ENCODE data around the gene ATR.
"Not testable (repeated sequence)": the region's sequence is repeated elsewhere in the genome, so short reads cannot be mapped to it uniquely, and the experiment has no call there.

ATR gene

DNA sequence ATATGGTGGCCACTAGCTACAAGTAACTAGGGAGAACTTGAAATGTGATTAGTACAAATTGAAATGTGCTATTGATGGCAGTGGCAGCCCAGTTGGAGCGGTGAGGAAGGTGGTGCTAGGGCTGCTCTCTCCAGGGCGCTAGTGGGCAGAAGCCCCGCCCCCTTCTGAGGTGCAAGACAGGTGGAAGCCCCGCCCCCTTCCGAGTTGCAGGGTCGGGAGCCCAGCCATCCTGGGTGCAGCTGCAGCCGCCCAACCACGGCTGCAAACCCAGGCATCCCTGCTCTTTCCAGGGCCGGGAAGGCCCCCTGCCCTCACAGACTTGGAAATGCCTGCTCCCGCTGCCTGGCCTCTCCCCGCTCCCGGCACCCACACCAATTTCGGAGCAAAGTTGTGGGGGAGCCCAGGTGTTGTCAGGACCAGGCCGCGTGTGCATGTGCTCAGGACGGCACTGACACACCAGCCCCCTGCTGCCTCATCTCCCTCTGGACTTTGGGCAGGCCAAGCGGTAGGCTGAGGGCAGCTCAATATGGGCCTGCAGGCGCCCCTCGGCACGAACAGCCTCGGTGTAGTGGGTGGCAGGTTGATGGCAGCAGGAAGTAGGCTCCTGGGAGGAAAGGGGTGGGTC, 10.0 kb downstream of the ATR start:
- Histone ChIP-seq H3K36me3 (ENCODE audit: control insufficient read depth, insufficient read depth, low read length) (peaks cover 23% of the 10 kb centered on the region), H3K9me3 (ENCODE audit: control insufficient read depth, low read length) (no peaks in the 10 kb centered on the region), H3K4me3 (ENCODE audit: extremely low read depth, insufficient read depth, low read length, poor library complexity, severe bottlenecking) (no peak overlapping the region), H3K27ac (ENCODE audit: low read depth, low read length, severe bottlenecking) (no peak overlapping the region), H3K4me1 (ENCODE audit: control insufficient read depth, insufficient read depth, low read length, poor library complexity, severe bottlenecking) (no peaks in the 10 kb centered on the region)
- 95 to 98% methylated on average over 15 to 17 of the region's 21 CpGs for WGBS, 2 experiments (ENCODE audit: insufficient coverage in 2 of 2)

DNA sequence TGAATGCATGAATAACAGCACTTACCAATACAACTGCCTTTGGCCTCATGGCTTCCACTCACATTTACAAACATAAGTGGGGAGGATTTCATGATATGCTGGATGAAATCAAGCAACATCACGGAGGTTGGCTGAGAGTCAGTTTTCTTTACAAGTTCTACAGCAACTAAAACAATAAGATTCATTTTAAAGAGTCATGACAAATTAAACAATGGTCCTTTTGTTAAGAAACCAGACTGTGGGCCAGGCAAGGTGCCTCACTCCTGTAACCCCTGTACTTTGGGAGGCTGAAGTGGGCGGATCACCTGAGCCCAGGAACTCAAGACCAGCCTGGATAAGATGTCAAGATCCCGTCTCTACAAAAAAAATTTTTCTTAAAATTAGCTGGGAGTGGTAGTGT, 12.4 kb downstream of the ATR start:
- Histone ChIP-seq H3K27ac (ENCODE audit: low read depth, low read length, severe bottlenecking) (no peak overlapping the region), H3K9me3 (ENCODE audit: control insufficient read depth, low read length) (no peaks in the 10 kb centered on the region), H3K4me1 (ENCODE audit: control insufficient read depth, insufficient read depth, low read length, poor library complexity, severe bottlenecking) (no peaks in the 10 kb centered on the region), H3K4me3 (ENCODE audit: extremely low read depth, insufficient read depth, low read length, poor library complexity, severe bottlenecking) (no peak overlapping the region), H3K36me3 (ENCODE audit: control insufficient read depth, insufficient read depth, low read length) (peaks cover 28% of the 10 kb centered on the region)
- WGBS, 2 experiments (ENCODE audit: insufficient coverage in 2 of 2): 100% methylated on average over 1 of the region's 3 CpGs; no CpG with 5 or more reads in 1 of the 2 experiments

DNA sequence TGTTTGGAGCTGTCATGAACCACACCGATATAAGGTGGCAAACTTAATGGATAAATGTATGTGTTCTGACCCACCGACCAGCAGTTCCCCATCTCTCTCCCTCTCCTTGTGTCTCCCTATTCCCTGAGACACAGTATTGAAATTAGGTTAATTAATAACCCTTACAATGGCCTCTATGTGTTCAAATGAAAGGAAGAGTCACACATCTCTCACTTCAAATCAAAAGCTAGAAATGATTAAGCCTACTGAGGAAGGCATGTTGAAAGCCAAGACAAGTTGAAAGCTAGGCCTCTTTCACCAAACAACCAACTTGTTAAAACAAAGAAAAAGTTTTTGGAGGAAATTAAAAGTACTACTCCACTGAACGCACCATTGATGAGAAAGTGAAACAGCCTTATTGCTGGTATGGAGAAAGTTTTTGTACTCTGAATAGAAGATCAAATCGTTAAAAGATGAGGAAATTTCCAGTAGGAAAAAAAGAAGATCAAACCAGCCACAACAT, 15.0 kb downstream of the ATR start:
- no peak overlapping the region for H3K27ac ChIP-seq (ENCODE audit: low read depth, low read length, severe bottlenecking)
- WGBS, 2 experiments (ENCODE audit: insufficient coverage in 2 of 2): no CpG with 5 or more reads among the region's 4 CpGs
- peaks cover 28% of the 10 kb centered on the region for H3K36me3 ChIP-seq (ENCODE audit: control insufficient read depth, insufficient read depth, low read length)
- H3K9me3 ChIP-seq (ENCODE audit: control insufficient read depth, low read length): no peaks in the 10 kb centered on the region
- H3K4me3 ChIP-seq (ENCODE audit: extremely low read depth, insufficient read depth, low read length, poor library complexity, severe bottlenecking): no peak overlapping the region
- no peaks in the 10 kb centered on the region for H3K4me1 ChIP-seq (ENCODE audit: control insufficient read depth, insufficient read depth, low read length, poor library complexity, severe bottlenecking)

DNA sequence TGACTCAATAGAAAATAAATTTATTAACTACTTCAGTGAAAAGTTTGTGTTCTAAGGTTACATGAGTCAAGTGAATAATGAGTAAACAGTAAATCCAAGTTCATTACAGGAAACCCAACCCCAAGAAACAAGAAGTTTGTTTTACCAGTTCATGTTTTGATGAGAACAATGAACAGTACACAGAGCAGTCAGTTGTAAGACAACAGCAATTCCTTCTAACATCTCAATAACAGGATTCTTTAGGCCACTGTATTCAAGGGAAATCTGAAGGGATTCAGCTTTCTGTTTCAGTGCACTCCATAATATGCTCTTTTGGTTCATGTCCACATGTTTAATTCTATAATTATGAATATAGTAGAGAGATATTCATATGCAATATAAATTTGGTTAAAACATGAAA, 18.4 kb downstream of the ATR start:
- Histone ChIP-seq H3K4me1 (ENCODE audit: control insufficient read depth, insufficient read depth, low read length, poor library complexity, severe bottlenecking) (no peaks in the 10 kb centered on the region), H3K27ac (ENCODE audit: low read depth, low read length, severe bottlenecking) (no peak overlapping the region), H3K9me3 (ENCODE audit: control insufficient read depth, low read length) (no peaks in the 10 kb centered on the region), H3K36me3 (ENCODE audit: control insufficient read depth, insufficient read depth, low read length) (peaks cover 29% of the 10 kb centered on the region), H3K4me3 (ENCODE audit: extremely low read depth, insufficient read depth, low read length, poor library complexity, severe bottlenecking) (no peak overlapping the region)

DNA sequence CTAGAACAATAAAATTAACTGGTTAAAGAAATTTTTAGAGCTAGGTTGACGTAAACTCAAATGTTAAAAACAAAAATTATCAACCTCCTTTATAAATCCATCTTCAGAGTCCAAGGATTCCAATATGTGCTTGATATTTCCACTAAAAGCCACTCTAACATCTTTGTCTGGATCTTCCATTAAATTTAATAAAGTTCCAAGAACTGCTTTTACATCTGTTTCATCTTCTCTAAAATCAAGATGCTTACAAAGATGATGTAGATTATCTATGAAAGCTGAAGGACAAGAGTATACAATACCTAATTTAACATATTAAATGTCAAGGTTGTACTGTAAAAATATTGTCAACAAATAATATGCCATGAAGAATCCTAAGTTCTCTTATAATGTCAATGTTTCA, 24.8 kb downstream of the ATR start:
- WGBS, 2 experiments (ENCODE audit: insufficient coverage in 2 of 2): 100% methylated on average over 1 of the region's 1 CpG; no CpG with 5 or more reads in 1 of the 2 experiments
- Histone ChIP-seq H3K27ac (ENCODE audit: low read depth, low read length, severe bottlenecking) (no peak overlapping the region), H3K36me3 (ENCODE audit: control insufficient read depth, insufficient read depth, low read length) (peaks cover 43% of the 10 kb centered on the region), H3K4me1 (ENCODE audit: control insufficient read depth, insufficient read depth, low read length, poor library complexity, severe bottlenecking) (no peaks in the 10 kb centered on the region), H3K4me3 (ENCODE audit: extremely low read depth, insufficient read depth, low read length, poor library complexity, severe bottlenecking) (no peak overlapping the region), H3K9me3 (ENCODE audit: control insufficient read depth, low read length) (no peaks in the 10 kb centered on the region)

DNA sequence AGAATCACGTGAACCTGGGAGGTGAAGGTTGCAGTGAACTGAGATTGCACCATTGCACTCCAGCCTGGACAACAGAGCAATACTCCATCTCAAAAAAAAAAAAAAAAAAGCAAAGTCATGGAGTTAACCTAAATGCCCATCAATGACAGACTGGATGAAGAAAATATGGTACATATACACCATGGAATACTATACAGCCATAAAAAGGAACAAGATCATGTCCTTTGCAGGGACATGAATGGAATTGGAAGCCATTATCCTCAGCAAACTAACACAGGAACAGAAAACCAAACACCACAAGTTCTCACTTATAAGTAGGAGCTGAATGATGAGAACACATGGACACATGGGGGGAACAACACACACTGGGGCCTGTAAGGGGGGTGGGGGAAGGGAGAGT, 26.0 kb downstream of the ATR start:
- not testable (repeated sequence) for H3K4me3 ChIP-seq (ENCODE audit: extremely low read depth, insufficient read depth, low read length, poor library complexity, severe bottlenecking); H3K9me3 ChIP-seq (ENCODE audit: control insufficient read depth, low read length); H3K27ac ChIP-seq (ENCODE audit: low read depth, low read length, severe bottlenecking); H3K4me1 ChIP-seq (ENCODE audit: control insufficient read depth, insufficient read depth, low read length, poor library complexity, severe bottlenecking)
- no CpG with 5 or more reads among the region's 1 CpG for WGBS, 2 experiments (ENCODE audit: insufficient coverage in 2 of 2)
- peaks cover 43% of the 10 kb centered on the region for H3K36me3 ChIP-seq (ENCODE audit: control insufficient read depth, insufficient read depth, low read length)

DNA sequence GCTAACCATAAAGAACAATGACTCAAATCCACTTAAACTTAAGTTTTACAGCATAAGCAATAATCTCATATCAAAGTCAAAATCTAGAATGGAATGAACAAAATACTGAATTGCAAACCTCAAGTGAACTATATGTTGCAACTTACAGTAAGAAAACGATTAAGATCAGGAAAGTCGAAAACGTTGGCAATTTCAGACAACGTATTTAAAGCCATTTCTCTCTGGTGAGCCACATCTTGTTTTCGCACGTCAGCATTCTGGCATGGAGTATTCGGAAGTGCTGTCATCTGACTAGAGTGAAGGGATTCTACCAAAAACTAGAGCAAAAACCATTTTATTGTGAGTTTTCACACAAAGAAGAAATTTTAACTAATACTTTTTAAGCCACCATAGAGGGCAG, 28.5 kb downstream of the ATR start:
- Histone ChIP-seq H3K4me1 (ENCODE audit: control insufficient read depth, insufficient read depth, low read length, poor library complexity, severe bottlenecking) (no peaks in the 10 kb centered on the region), H3K4me3 (ENCODE audit: extremely low read depth, insufficient read depth, low read length, poor library complexity, severe bottlenecking) (no peak overlapping the region), H3K36me3 (ENCODE audit: control insufficient read depth, insufficient read depth, low read length) (peaks cover 29% of the 10 kb centered on the region), H3K27ac (ENCODE audit: low read depth, low read length, severe bottlenecking) (no peak overlapping the region), H3K9me3 (ENCODE audit: control insufficient read depth, low read length) (no peaks in the 10 kb centered on the region)
- WGBS, 2 experiments (ENCODE audit: insufficient coverage in 2 of 2): 88 to 100% methylated on average over 4 of the region's 7 CpGs

DNA sequence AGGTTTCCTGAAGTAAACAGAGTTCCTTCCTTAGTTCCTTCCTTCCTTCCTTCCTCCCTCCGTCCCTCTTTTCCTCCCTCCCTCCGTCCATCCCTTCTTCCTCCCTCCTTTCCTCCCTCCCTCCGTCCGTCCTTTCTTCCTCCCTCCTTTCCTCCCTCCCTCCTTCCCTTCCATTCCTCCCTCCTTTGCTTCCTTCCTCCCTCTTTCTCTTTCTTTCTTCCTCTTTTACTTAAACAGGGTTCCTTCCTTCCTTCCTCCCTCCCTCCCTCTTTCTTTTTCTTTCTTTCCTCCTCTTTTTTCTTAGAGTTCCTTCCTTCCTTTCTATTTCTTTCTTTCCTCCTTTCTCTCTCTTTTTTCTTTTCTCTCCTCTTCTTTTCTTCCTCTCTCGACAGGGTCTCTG, 35.2 kb downstream of the ATR start:
- Histone ChIP-seq H3K36me3 (ENCODE audit: control insufficient read depth, insufficient read depth, low read length) (no peaks in the 10 kb centered on the region), H3K4me1 (ENCODE audit: control insufficient read depth, insufficient read depth, low read length, poor library complexity, severe bottlenecking) (no peaks in the 10 kb centered on the region), H3K4me3 (ENCODE audit: extremely low read depth, insufficient read depth, low read length, poor library complexity, severe bottlenecking) (no peak overlapping the region), H3K9me3 (ENCODE audit: control insufficient read depth, low read length) (no peaks in the 10 kb centered on the region), H3K27ac (ENCODE audit: low read depth, low read length, severe bottlenecking) (no peak overlapping the region)
- 93 to 100% methylated on average over 4 to 5 of the region's 5 CpGs for WGBS, 2 experiments (ENCODE audit: insufficient coverage in 2 of 2)

DNA sequence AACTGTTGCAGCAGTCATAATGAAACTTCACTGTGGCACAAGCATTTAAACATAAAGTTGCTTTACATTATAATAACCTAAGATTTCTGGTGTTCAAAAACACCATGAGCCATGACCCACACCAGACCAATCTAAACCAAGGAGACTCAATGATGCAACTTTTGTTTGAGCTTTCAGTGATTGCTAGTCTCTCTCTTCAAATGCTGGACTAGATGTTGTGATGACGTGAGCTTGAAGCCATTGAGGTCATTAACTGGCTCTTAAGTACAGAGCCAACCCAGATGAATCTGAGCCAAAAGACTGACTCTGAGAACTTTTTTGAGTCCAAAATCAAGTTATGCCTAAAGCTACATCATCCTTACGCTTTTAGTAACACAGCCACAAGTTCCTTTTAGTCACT, 36.5 kb downstream of the ATR start:
- Histone ChIP-seq H3K36me3 (ENCODE audit: control insufficient read depth, insufficient read depth, low read length) (no peaks in the 10 kb centered on the region), H3K4me1 (ENCODE audit: control insufficient read depth, insufficient read depth, low read length, poor library complexity, severe bottlenecking) (no peaks in the 10 kb centered on the region), H3K4me3 (ENCODE audit: extremely low read depth, insufficient read depth, low read length, poor library complexity, severe bottlenecking) (no peak overlapping the region), H3K9me3 (ENCODE audit: control insufficient read depth, low read length) (no peaks in the 10 kb centered on the region), H3K27ac (ENCODE audit: low read depth, low read length, severe bottlenecking) (no peak overlapping the region)
- WGBS, 2 experiments (ENCODE audit: insufficient coverage in 2 of 2): 88 to 100% methylated on average over 1 of the region's 2 CpGs

DNA sequence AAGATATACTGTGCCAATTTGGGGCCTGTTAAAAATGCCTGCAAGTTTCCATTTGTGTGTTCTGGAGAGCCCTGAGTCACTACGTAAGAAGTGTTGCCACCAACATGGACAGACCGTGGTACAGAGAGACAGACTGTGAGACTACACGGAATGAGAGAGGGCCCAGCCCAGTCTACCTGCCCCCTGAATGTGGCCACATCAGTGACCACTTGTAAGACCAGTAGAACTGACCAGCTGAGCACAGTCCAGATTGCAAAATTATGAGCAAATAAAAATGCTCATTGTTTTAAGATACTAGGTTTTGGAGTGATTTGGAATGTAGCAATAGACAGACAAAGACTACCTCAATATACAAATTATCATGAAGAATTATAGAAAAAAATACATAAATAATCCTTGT, 42.0 kb downstream of the ATR start:
- H3K4me3 ChIP-seq (ENCODE audit: extremely low read depth, insufficient read depth, low read length, poor library complexity, severe bottlenecking): no peak overlapping the region
- no peaks in the 10 kb centered on the region for H3K9me3 ChIP-seq (ENCODE audit: control insufficient read depth, low read length)
- H3K36me3 ChIP-seq (ENCODE audit: control insufficient read depth, insufficient read depth, low read length): peaks cover 34% of the 10 kb centered on the region
- no peak overlapping the region for H3K27ac ChIP-seq (ENCODE audit: low read depth, low read length, severe bottlenecking)
- no peaks in the 10 kb centered on the region for H3K4me1 ChIP-seq (ENCODE audit: control insufficient read depth, insufficient read depth, low read length, poor library complexity, severe bottlenecking)
- 91 to 96% methylated on average over 3 of the region's 3 CpGs for WGBS, 2 experiments (ENCODE audit: insufficient coverage in 2 of 2)

DNA sequence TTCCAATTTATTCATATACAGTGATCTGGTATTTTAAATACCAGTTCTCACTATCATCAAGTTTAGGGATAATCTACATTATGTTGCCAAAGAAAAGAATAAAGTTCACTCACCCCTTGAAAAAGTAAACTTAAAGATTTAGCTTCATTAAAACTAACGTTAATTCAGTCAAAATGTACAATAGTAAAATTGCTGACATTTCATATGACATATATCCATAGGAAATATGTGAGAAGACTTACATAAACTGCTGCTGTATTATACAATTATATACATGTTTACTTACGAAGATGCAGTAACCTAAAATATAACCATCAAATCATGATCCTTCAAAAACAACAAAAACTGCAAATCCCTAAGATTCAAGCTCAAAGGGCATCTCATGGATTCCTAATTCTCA, 44.0 kb downstream of the ATR start:
- no peaks in the 10 kb centered on the region for H3K4me1 ChIP-seq (ENCODE audit: control insufficient read depth, insufficient read depth, low read length, poor library complexity, severe bottlenecking)
- no peak overlapping the region for H3K27ac ChIP-seq (ENCODE audit: low read depth, low read length, severe bottlenecking)
- no peak overlapping the region for H3K4me3 ChIP-seq (ENCODE audit: extremely low read depth, insufficient read depth, low read length, poor library complexity, severe bottlenecking)
- no CpG with 5 or more reads among the region's 2 CpGs for WGBS, 2 experiments (ENCODE audit: insufficient coverage in 2 of 2)
- H3K9me3 ChIP-seq (ENCODE audit: control insufficient read depth, low read length): no peaks in the 10 kb centered on the region
- peaks cover 34% of the 10 kb centered on the region for H3K36me3 ChIP-seq (ENCODE audit: control insufficient read depth, insufficient read depth, low read length)

Measured in mesodermal cell (in vitro differentiated cells).